PC-9 (cell line): Measurements from ENCODE around the gene SUN1.

Source experiments
- EZH2 ChIP-seq: fragments of 200-600 bp; sonication (generic); IDR thresholded peaks from 2 replicates; pipeline ENCODE4 v1.8.0; 2017; ENCODE audit warnings: antibody characterized with exemption, low read depth
- TF ChIP-seq, protein P1 (sequence below): fragments of 200-600 bp; sonication (generic); conservative IDR thresholded peaks from 2 replicates; pipeline ENCODE4 v1.6.1; 2017; ENCODE audit warnings: mixed run types, antibody characterized with exemption, mild to moderate bottlenecking, moderate library complexity

DNA sequence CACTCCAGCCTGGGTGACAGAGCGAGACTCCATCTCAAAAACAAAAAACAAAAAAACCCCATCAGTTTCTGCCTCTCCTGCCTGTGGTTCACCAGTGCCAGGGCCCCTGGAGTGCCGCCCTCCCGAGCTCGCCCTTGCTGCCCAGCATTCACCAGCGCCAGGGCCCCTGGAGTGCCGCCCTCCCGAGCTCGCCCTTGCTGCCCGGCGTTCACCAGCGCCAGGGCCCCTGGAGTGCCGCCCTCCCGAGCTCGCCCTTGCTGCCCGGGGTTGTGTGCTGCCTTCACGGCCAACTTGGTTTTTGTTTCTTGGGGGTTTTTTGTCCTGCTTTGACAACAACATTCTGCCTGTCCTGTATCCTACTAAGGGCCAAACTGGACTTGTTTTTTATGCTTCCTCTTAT lies 30.8 kb downstream of the SUN1 start:
- TF ChIP-seq, protein P1, sequence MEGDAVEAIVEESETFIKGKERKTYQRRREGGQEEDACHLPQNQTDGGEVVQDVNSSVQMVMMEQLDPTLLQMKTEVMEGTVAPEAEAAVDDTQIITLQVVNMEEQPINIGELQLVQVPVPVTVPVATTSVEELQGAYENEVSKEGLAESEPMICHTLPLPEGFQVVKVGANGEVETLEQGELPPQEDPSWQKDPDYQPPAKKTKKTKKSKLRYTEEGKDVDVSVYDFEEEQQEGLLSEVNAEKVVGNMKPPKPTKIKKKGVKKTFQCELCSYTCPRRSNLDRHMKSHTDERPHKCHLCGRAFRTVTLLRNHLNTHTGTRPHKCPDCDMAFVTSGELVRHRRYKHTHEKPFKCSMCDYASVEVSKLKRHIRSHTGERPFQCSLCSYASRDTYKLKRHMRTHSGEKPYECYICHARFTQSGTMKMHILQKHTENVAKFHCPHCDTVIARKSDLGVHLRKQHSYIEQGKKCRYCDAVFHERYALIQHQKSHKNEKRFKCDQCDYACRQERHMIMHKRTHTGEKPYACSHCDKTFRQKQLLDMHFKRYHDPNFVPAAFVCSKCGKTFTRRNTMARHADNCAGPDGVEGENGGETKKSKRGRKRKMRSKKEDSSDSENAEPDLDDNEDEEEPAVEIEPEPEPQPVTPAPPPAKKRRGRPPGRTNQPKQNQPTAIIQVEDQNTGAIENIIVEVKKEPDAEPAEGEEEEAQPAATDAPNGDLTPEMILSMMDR: no peak
- no peak for TF ChIP-seq EZH2
